Measurements from ENCODE around the gene PPP1R26.
"Not testable (repeated sequence)": the region's sequence is repeated elsewhere in the genome, so short reads cannot be mapped to it uniquely, and the experiment has no call there.

Gene PPP1R26

DNA sequence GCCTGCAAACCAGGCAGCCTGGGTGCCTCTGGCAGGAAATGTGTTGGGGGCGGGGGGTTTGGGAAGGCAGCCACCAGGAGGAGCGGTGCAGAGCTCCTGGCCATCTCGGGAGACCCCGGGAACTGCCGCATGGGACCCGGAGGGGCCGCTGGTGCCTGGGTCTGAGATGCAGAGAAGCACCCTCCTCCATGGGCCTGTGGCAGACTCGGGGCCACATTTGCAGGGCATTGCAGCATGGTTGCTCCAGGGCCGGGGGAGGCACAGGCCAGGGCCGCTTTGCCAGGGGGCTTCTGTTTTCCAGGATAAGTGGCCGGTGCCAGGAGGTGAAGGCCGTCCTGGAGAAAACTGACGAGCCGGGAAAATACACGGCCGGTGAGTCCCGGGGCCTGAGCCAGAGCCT lies 43.3 kb downstream of the PPP1R26 start:
- no peak for DNase-seq

DNA sequence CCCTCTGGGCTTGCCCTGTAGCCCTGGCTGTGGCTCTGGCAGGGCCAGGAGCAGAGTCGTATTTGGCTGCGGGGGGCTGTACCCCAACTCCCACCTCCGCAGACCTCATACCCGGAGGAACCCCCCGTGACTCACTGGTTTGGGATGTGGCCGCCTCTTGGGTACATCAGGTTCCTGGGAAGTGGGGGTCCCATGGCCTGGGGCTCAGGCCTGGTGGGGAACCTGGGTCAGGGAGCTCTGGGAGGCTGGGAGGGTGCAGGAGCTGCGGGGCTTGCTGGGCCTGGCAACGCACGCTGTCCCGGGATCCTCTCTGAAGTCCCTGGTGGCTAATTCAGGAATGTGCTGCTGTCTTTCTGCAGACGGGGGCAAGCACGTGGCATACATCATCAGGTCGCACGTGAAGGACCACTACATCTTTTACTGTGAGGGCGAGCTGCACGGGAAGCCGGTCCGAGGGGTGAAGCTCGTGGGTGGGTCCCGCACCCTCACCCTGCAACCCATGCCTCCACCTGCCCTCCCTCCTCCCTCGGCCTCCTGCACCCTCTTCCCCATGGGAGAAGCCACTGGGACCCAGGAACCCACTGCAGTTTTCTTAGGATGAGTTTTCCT lies 44.0 kb downstream of the PPP1R26 start:
- DNase-seq, result no peak

DNA sequence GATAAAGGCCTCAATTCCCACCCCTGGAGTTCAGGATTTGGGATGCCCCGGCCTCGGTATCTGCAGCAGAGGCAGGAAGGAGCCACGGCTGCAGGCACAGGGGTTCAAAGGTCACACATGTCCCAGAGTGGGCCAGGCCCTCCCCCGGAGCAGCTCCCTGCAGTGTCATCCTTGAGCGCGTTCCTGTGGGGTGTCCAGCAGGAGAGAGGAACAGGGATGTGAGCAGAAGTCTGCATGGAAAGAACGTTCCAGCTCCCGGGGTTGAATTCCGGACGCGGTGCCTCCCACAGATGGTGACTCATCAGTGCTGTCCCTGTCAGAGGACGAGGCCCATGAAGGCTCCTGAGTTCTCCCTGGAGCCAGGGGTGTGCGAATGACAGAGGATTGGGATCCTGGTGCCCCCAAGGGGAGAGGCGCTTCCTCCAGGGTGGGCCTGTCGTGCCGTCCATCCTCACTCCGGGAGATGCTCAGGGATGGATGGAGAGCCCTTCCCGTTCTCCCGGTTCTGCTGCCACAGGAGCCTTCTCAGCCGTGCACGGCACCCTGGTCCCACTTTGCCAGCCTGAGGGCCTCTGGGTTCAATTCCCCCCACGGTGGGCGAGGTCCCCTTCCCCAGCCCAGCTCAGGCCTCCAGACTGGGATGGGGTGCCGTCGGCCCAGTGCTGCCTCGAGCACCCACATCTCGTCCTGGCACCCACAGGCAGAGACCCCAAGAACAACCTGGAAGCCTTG lies 44.7 kb downstream of the PPP1R26 start:
- no peak for DNase-seq

DNA sequence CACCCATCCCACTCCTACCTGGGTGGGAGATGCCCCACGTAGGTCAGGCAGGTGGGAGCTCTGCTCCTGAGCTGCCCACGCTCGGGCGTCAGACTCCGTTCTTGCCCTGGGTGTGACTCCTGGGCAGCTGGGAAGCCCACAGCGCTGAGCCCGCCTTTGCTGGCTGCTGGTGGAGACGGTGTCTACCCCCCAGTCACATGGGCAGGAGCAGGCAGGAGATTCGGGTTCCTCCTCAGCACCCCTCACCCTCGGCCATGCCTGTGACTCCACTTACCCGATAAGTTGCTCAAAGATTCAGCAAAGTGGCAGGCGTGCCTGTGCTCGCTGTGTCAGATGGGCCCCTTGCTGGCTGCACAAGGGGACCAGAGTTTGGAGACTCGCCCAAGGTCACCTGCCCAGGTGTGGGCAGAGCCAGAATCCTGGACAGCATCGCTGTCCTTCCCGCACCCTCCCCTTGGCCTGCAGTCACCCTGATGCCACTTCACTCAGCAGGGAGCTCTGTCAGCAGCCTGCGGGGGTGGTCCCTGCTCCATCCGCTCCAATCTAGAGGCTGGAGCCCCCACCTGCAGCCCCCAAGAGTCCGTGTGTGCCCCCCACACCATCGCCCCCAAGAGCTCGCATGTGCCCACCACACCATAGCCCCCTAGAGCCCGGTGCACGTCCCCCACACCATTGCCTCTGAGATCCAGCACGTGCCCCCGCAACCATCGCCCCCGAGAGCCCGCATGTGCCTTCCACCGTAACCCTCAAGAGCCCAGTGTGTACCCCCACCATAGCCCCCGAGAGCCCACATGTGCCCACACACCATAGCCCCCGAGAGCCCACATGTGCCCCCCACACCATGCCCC lies 45.9 kb downstream of the PPP1R26 start:
- no peak for DNase-seq

DNA sequence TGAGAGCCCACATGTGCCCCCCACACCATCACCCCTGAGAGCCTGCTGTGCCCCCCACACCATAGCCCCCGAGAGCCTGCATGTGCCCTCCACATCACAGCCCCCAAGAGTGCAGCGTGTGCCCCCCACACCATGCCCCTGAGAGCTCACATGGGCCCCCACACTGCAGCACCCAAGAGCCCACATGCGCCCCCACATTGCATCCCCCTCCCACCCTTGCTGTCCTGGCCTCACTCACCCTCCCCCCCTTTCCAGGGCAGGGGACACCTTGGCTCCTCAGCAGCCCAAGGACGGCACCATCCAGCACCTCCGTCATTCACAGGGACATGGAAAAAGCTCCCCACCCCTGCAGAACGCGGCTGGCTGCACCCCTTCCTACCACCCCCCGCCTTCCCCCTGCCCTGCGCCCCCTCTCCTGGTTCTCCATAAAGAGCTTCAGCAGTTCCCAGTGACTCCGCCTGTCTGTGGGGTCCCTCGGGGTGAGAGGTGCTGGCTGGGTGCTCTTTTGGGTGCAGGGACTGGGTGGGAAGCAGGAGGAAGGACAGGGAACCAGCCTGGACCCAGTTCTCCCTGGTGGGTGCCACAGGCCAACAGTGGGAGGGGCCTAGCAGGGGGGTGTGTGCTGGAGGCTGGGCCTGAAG lies 46.6 kb downstream of the PPP1R26 start:
- no peak for DNase-seq

GRCh38 chr9:135526730-135527571 lies 47.4 kb downstream of the PPP1R26 start:
- no peak for DNase-seq

DNA sequence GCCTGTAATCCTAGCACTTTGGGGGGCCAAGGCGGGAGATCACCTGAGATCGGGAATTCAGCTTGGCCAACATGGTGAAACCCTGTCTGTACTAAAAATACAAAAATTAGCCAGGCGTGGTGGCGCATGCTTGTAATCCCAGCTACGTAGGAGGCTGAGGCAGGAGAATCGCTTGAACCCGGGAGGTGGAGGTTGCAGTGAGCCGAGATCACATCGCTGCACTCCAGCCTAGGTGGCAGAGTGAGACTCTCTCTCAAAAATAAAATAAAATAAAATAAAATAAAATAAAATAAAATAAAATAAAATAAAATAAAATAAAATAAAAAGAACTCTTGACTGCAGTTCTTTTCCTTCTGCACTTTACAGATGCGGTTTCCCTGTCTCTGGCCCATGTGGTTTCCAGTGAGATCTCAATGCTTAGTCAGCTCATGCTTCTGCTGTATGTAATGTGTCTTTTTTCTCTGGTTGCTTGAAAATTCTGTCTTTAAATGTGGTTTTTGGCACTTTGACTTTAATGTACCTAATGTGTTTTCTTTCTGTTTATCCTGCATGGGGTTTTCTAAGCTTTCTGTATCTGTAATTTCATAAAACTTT lies 49.4 kb downstream of the PPP1R26 start:
- DNase-seq, result not testable (repeated sequence)

DNA sequence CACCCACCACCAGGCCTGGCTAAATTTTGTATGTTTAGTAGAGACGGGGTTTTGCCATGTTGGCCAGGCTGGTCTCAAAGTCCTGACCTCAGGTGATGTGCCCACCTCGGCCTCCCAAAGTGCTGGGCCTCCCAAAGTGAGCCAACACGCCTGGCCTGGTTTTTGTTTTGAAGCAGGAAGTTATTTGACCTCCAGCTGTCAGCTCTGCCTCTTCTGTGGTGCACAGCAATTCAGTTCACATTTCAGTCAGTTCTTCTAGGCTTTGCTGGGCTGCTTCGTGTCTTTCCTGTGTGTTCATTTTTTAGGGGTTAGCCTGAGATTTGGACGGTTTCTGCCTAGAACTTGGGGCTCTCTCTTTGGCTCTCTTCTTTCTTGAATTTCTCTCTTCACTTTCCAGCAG lies 50.6 kb downstream of the PPP1R26 start:
- no peak for DNase-seq

GRCh38 chr9:135531096-135531495 lies 51.5 kb downstream of the PPP1R26 start:
- DNase-seq, result no peak

GRCh38 chr9:135533113-135533512 lies 53.5 kb downstream of the PPP1R26 start:
- DNase-seq, result no peak

DNA sequence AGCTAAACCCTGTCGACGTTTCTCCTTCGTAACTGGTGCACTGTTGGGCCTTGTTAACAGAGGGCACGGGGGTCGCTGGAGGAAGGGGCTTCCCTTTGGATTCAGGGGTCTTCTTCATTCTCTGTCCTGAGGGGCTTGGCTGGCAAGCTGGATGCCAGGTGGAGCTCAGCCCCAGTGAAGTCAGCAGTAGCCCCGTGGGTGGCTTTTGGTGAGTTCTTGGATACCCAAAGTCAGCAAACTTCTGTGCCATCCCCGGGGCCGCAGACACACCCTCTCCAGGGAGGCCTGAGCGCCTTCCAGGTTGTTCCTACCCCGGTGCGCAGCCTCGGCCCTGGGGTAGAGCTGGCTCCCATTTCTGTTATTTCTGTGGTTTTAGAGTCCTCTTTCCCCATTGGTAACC lies 54.1 kb downstream of the PPP1R26 start:
- no peak for DNase-seq

DNA sequence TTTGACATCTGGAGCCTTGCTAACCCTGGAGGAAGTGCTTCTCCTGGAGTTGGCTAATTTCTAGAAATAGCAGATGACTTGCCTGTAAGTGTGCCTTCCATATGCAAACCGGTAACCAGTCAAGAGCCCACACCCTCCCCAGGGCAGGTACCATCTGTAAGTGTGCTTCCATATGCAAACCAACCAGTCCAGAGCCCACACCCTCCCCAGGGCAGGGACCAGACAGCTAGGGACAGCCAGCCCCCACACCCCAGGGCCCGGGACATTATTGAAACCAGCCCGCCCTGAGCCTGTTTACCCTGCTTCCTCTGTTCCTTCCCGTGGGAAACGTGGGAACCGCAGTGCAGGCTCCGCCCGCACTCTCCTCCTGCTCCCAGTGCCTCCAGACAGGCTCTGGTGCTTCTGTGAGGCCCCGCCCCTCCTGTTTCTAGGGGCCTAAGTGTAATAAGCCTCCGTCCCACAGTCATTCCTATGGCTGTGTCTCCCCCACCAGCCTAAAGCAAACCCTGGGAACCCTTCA lies 54.7 kb downstream of the PPP1R26 start:
- not testable (repeated sequence) for DNase-seq

- not testable (repeated sequence) for DNase-seq
Observed at GRCh38 chr9:135534826-135535225, 55.2 kb downstream of the PPP1R26 start.

DNA sequence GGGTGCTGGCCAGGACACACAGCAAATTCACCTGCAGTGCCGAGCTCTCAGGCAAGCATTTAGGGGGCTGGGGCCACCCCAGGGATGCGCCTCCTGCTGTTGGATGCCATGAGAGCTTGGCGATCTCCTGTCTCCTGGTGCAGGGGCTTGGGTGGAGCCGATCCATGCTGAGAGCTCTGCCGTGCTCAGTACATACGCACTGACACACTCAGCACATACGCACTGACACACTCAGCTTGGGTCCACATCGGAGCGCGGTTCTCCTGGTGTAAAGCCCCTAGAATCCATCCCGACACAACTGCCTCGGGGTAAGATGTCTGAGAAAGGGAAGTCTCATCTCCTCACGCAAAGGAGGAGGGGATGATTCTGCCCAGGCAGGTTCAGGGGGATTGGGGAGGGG lies 56.0 kb downstream of the PPP1R26 start:
- DNase-seq, result not testable (repeated sequence)

GRCh38 chr9:135536216-135536615 lies 56.6 kb downstream of the PPP1R26 start:
- no peak for DNase-seq

Data from NCI-H446 (cell line).